ENCODE data around the gene EIF2B2. TPM values are rescaled to one million over a fixed set of nuclear protein-coding genes. Genes with fewer than 3 reads are reported as not detected.

EIF2B2 gene
- polyA plus RNA-seq, 1 experiment = 78.0 TPM

GRCh38 chr14:74960736-74961135 is 42.0 kb upstream of the EIF2B2 start:
- H3K4me3 ChIP-seq (ENCODE audit: low read depth, low read length) = no peak overlapping the region
- H3K27me3 ChIP-seq (ENCODE audit: control insufficient read depth, insufficient read depth, low read length) = no peaks in the 10 kb centered on the region; the same call in 1 of the 2 replicates
- POLR2A ChIA-PET = interaction anchor here (0.5 kb wide), 1 partner anchor 241 kb away, joined by 3 read pairs; no protein-coding TSS in a partner anchor
- no peak for DNase-seq (ENCODE audit: low read depth)
- CTCF ChIA-PET = interaction anchor here (2.5 kb wide), 1 partner anchor 128 kb away, joined by 8 read pairs; no protein-coding TSS in a partner anchor
- no peaks in the 10 kb centered on the region for H3K36me3 ChIP-seq (ENCODE audit: control insufficient read depth, insufficient read depth, low read length)
- no peak for TF ChIP-seq CTCF (IDR thresholded peaks at IDR 0.05; ENCODE audit: insufficient read depth, low read depth, low read length)

GRCh38 chr14:74961238-74961911 is 41.3 kb upstream of the EIF2B2 start:
- TF ChIP-seq CTCF (IDR thresholded peaks at IDR 0.05; ENCODE audit: insufficient read depth, low read depth, low read length) = no peak
- CTCF ChIA-PET = interaction anchor here (1.0 to 2.5 kb wide), 2 partner anchors 14 to 127 kb away, joined by 3 to 8 read pairs; no protein-coding TSS in a partner anchor
- no peak overlapping the region for H3K4me3 ChIP-seq (ENCODE audit: low read depth, low read length)
- no peaks in the 10 kb centered on the region; the same call in 1 of the 2 replicates for H3K27me3 ChIP-seq (ENCODE audit: control insufficient read depth, insufficient read depth, low read length)
- H3K36me3 ChIP-seq (ENCODE audit: control insufficient read depth, insufficient read depth, low read length) = no peaks in the 10 kb centered on the region
- POLR2A ChIA-PET = no interaction called here
- no peak for DNase-seq (ENCODE audit: low read depth)

DNA sequence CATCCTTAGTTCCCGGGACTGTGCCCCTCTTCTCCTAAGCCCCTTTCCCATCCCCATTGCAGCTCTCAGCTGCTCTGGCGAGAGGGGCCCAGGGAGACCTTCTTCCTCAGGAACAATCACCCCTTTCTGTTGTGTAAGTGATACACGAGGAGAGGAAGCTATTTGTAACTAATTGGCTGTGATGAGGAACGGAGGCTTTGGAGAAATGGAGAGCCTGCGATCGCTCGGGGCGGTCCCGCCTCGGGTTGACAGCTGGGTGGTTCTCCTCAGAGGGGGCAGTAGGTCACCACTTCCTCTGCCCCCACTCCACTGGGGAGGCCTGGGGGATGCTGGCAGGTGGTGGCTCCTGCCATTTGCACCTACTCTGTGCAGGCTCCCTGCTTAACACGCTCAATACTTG is 40.7 kb upstream of the EIF2B2 start:
- CTCF ChIA-PET = interaction anchor here (1.0 to 2.5 kb wide), 2 partner anchors 15 to 127 kb away, joined by 3 to 8 read pairs; no protein-coding TSS in a partner anchor
- POLR2A ChIA-PET = no interaction called here

GRCh38 chr14:74962493-74962892 is 40.2 kb upstream of the EIF2B2 start:
- H3K4me3 ChIP-seq (ENCODE audit: low read depth, low read length) = no peak overlapping the region
- no peak for DNase-seq (ENCODE audit: low read depth)
- ChIA-PET CTCF (interaction anchor here (2.5 kb wide), 1 partner anchor 126 kb away, joined by 8 read pairs; no protein-coding TSS in a partner anchor), POLR2A (no interaction called here)
- no peaks in the 10 kb centered on the region; the same call in 1 of the 2 replicates for H3K27me3 ChIP-seq (ENCODE audit: control insufficient read depth, insufficient read depth, low read length)
- TF ChIP-seq CTCF (IDR thresholded peaks at IDR 0.05; ENCODE audit: insufficient read depth, low read depth, low read length) = no peak
- H3K36me3 ChIP-seq (ENCODE audit: control insufficient read depth, insufficient read depth, low read length) = no peaks in the 10 kb centered on the region

More for the DNA sequence above, 40.7 kb upstream of the EIF2B2 start:
- H3K36me3 ChIP-seq (ENCODE audit: control insufficient read depth, insufficient read depth, low read length) = no peaks in the 10 kb centered on the region
- H3K4me3 ChIP-seq (ENCODE audit: low read depth, low read length) = no peak overlapping the region
- no peaks in the 10 kb centered on the region; the same call in 1 of the 2 replicates for H3K27me3 ChIP-seq (ENCODE audit: control insufficient read depth, insufficient read depth, low read length)
- no peak for DNase-seq (ENCODE audit: low read depth)
- TF ChIP-seq CTCF (IDR thresholded peaks at IDR 0.05; ENCODE audit: insufficient read depth, low read depth, low read length) = no peak

DNA sequence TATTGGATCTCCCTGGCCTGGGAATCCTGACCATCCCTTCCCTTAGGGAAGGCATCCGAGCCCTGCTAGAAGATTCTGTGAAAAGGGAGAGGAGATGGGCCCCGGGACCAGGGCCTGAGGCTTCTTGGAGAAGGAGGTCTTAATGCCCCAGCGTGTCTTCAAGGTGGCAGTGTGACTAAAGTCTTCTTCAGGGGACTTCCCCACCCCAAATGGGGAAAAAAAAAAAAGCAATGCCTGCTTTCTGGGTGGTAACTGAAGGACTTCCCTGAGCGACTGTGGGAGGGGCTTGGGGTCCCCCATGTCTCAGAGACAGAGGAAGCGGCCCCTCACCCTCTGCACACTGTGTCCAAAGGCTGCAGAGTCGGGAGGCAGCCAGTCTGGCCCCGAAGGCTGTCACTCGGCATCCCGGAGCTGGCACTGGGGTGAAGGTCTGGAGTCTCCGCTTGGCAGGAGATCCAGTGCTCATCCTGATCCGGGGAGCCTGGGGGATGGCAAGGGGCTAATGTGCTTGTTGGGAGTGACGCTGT is 39.5 kb upstream of the EIF2B2 start:
- ChIA-PET POLR2A (no interaction called here), CTCF (interaction anchor here (2.5 to 3.0 kb wide), 2 partner anchors 16 kb away, joined by 7 to 14 read pairs; no protein-coding TSS in a partner anchor)
- no peaks in the 10 kb centered on the region for H3K27me3 ChIP-seq (ENCODE audit: control insufficient read depth, insufficient read depth, low read length)
- no peak overlapping the region for H3K4me3 ChIP-seq (ENCODE audit: low read depth, low read length)
- DNase-seq (ENCODE audit: low read depth) = no peak
- H3K36me3 ChIP-seq (ENCODE audit: control insufficient read depth, insufficient read depth, low read length) = no peaks in the 10 kb centered on the region
- TF ChIP-seq CTCF (IDR thresholded peaks at IDR 0.05; ENCODE audit: insufficient read depth, low read depth, low read length) = no peak

All from BJ (cell line).